MM.1S (cell line): ENCODE results near the gene CTU2.

Source experiments
- EZH2 ChIP-seq: fragments of 300-600 bp; sonication (generic); optimal IDR thresholded peaks from 2 replicates; pipeline ENCODE3; 2017; ENCODE audit warnings: low read depth, mild to moderate bottlenecking, antibody characterized with exemption, low read length, mixed read lengths
- TF ChIP-seq, protein P1 (sequence below): fragments of 300-600 bp; sonication (generic); IDR thresholded peaks from 2 replicates; pipeline ENCODE4 v1.5.1; 2016; ENCODE audit warnings: antibody characterized with exemption, low read length, mixed read lengths

DNA sequence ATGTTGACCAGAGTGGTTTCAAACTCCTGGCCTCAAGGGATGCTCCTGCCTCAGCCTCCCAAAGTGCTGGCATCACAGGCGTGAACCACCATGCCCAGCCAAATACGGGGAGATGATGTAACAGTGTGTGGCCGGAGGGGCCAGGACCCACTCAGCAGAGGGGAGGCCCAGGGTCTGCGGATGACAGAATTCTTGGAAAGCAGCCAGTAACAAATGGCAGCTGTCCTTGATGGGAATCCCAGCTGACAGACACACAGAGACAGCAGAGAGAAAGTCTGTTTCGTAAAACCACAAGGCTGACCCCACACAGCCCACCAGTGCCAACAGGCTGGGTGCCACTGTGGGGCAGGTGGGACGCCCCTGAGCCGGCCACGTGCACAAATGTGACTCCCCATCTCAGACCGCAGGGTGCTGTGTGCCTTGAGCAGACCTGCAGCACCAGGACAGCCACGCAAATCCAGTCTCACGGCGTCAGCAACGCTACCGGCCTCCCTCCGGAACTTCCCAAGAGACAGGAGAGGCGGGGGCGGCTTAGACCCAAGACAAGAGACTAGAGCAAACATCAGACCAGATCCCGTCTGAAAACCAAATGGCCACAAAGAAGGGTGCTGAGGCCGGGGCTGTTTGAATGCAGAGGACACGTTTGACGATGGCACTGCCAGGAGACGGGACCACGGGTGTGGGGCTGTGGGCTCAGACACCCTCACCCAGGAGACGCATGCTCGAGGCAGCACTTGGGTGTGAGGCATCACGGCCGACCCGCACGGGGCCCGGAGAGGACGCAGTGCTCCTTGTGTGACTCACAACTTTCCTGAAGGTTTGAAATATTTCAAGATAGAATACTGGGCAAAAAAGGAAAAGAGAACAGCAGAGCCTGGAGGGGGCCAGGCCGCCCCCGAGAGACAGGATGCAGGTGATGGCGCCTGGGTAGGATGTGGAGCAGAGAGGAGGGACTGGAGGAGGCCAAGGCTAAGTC is 24.6 kb downstream of the CTU2 start:
- TF ChIP-seq, protein P1, sequence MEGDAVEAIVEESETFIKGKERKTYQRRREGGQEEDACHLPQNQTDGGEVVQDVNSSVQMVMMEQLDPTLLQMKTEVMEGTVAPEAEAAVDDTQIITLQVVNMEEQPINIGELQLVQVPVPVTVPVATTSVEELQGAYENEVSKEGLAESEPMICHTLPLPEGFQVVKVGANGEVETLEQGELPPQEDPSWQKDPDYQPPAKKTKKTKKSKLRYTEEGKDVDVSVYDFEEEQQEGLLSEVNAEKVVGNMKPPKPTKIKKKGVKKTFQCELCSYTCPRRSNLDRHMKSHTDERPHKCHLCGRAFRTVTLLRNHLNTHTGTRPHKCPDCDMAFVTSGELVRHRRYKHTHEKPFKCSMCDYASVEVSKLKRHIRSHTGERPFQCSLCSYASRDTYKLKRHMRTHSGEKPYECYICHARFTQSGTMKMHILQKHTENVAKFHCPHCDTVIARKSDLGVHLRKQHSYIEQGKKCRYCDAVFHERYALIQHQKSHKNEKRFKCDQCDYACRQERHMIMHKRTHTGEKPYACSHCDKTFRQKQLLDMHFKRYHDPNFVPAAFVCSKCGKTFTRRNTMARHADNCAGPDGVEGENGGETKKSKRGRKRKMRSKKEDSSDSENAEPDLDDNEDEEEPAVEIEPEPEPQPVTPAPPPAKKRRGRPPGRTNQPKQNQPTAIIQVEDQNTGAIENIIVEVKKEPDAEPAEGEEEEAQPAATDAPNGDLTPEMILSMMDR: no peak
- no peak for TF ChIP-seq EZH2
